Measurements from ENCODE around the gene PSME1. TPM values are rescaled to one million over a fixed set of nuclear protein-coding genes. Genes with fewer than 3 reads are reported as not detected.
A peak's percentile ranks its signal among the peaks of the same experiment; 100 is the strongest.

Gene PSME1
- total and polyA plus RNA-seq, 2 of the 13 experiments (the other 11 are each of a cell fraction or from before 2014, with no cell fraction given) = 159 to 608 TPM

- TF ChIP-seq ZNF251 (CRISPR knock-in tag; IDR thresholded peaks at IDR 0.05) (peak; percentile 86; the same call in 1 of the 2 replicates), RFX5 (IDR thresholded peaks at IDR 0.05; ENCODE audit: low read depth, low read length) (peak; percentile 95), YY1 (IDR thresholded peaks at IDR 0.05; ENCODE audit: insufficient read depth, insufficient replicate concordance, low read depth, low read length) (peak; percentile 72), KAT2B (IDR thresholded peaks at IDR 0.05; ENCODE audit: borderline replicate concordance, low read depth, low read length) (no peak), STAG1 (CRISPR knock-in tag; IDR thresholded peaks at IDR 0.05) (no peak; the same call in 1 of the 2 replicates), ZNF678 (CRISPR knock-in tag; IDR thresholded peaks at IDR 0.05) (peak; percentile 99), NFYC (CRISPR knock-in tag; IDR thresholded peaks at IDR 0.05) (peak; percentile 99), ETV6 (CRISPR knock-in tag; conservative IDR thresholded peaks at IDR 0.05) (no peak; the same call in 1 of the 2 replicates), RXRA (CRISPR knock-in tag; IDR thresholded peaks at IDR 0.05) (peak; percentile 70), ARNT2 (CRISPR knock-in tag; IDR thresholded peaks at IDR 0.05; ENCODE audit: low read depth) (peak; percentile 98), RAD21 (CRISPR knock-in tag; IDR thresholded peaks at IDR 0.05) (peak; percentile 84), NFKB2 (CRISPR knock-in tag; IDR thresholded peaks at IDR 0.05; ENCODE audit: borderline replicate concordance) (peak; percentile 98), SNRNP70 (IDR thresholded peaks at IDR 0.05; ENCODE audit: low read depth, low read length) (no peak), THAP11 (CRISPR knock-in tag; IDR thresholded peaks at IDR 0.05) (peak; percentile 84), ZNF138 (CRISPR knock-in tag; IDR thresholded peaks at IDR 0.05; ENCODE audit: low read depth) (peak; percentile 97), ZNF670 (CRISPR knock-in tag; IDR thresholded peaks at IDR 0.05; ENCODE audit: borderline replicate concordance) (no peak), ZBTB49 (CRISPR knock-in tag; IDR thresholded peaks at IDR 0.05; ENCODE audit: borderline replicate concordance) (peak; percentile 5; the same call in 1 of the 2 replicates)
- TF ChIP-seq, protein P1, sequence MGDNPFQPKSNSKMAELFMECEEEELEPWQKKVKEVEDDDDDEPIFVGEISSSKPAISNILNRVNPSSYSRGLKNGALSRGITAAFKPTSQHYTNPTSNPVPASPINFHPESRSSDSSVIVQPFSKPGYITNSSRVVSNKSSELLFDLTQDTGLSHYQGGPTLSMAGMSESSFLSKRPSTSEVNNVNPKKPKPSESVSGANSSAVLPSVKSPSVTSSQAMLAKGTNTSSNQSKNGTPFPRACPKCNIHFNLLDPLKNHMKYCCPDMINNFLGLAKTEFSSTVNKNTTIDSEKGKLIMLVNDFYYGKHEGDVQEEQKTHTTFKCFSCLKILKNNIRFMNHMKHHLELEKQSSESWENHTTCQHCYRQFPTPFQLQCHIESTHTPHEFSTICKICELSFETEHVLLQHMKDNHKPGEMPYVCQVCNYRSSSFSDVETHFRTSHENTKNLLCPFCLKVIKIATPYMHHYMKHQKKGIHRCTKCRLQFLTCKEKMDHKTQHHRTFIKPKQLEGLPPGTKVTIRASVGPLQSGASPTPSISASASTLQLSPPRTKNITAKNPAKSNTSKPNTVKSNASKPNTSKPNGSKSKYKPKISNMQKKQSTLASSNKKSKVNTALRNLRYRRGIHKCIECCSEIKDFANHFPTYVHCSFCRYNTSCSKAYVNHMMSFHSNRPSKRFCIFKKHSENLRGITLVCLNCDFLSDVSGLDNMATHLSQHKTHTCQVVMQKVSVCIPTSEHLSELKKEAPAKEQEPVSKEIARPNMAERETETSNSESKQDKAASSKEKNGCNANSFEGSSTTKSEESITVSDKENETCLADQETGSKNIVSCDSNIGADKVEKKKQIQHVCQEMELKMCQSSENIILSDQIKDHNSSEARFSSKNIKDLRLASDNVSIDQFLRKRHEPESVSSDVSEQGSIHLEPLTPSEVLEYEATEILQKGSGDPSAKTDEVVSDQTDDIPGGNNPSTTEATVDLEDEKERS (CRISPR knock-in tag; IDR thresholded peaks at IDR 0.05) = peak; percentile 90
- TF ChIP-seq, protein P2, sequence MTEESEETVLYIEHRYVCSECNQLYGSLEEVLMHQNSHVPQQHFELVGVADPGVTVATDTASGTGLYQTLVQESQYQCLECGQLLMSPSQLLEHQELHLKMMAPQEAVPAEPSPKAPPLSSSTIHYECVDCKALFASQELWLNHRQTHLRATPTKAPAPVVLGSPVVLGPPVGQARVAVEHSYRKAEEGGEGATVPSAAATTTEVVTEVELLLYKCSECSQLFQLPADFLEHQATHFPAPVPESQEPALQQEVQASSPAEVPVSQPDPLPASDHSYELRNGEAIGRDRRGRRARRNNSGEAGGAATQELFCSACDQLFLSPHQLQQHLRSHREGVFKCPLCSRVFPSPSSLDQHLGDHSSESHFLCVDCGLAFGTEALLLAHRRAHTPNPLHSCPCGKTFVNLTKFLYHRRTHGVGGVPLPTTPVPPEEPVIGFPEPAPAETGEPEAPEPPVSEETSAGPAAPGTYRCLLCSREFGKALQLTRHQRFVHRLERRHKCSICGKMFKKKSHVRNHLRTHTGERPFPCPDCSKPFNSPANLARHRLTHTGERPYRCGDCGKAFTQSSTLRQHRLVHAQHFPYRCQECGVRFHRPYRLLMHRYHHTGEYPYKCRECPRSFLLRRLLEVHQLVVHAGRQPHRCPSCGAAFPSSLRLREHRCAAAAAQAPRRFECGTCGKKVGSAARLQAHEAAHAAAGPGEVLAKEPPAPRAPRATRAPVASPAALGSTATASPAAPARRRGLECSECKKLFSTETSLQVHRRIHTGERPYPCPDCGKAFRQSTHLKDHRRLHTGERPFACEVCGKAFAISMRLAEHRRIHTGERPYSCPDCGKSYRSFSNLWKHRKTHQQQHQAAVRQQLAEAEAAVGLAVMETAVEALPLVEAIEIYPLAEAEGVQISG (CRISPR knock-in tag; IDR thresholded peaks at IDR 0.05) = peak; percentile 86; the same call in 1 of the 2 replicates
- TF ChIP-seq, protein P3, sequence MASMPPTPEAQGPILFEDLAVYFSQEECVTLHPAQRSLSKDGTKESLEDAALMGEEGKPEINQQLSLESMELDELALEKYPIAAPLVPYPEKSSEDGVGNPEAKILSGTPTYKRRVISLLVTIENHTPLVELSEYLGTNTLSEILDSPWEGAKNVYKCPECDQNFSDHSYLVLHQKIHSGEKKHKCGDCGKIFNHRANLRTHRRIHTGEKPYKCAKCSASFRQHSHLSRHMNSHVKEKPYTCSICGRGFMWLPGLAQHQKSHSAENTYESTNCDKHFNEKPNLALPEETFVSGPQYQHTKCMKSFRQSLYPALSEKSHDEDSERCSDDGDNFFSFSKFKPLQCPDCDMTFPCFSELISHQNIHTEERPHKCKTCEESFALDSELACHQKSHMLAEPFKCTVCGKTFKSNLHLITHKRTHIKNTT (CRISPR knock-in tag; IDR thresholded peaks at IDR 0.05) = 0 out of 2 replicates have a peak, but pooled peaks have one; percentile 15
These were observed 5.3 kb downstream of the PSME1 start, which contains the start of gene EMC9 (continued) for GRCh38 chr14:24141097-24141880.

Data from HepG2 (cell line).